IMR-90 (cell line): ENCODE measurements around the gene CLK3. TPM values are rescaled to one million over a fixed set of nuclear protein-coding genes. Genes with fewer than 3 reads are reported as not detected.

Source experiments
- ATAC-seq: fragments of 200-7000 bp; cut with Tn5 transposase; 2 replicates; pipeline ENCODE4 v1.9.1; 2020; ENCODE audit warnings: low read depth, mild to moderate bottlenecking, moderate library complexity
- BruUV-seq: library from RNA; stranded (reverse); fragments of 400-500 nt; replicated peaks from 2 replicates; lab custom pipeline; 2021; lab: Mats Ljungman, UMichigan
- CTCF ChIA-PET: fragments of 300-600 bp; formaldehyde crosslinking; extraction: SDS; loops from one replicate; lab custom pipeline; 2021; ENCODE audit warnings: antibody characterized with exemption; lab: Yijun Ruan, JAX
- POLR2A ChIA-PET: fragments of 300-600 bp; sonication (Branson Sonifier 250); formaldehyde crosslinking; loops from one replicate; lab custom pipeline; 2022; ENCODE audit warnings: antibody characterized with exemption; ENCODE audit not compliant: unreplicated experiment; lab: Charles Lee
- DNase-seq: peaks from one replicate; pipeline ENCODE4 v3.0.0; 2013
- H2AFZ ChIP-seq: replicated peaks from 2 replicates; pipeline ENCODE3; 2013; ENCODE audit warnings: low read length, mild to moderate bottlenecking; ENCODE audit not compliant: poor library complexity
- H2AK5ac ChIP-seq: 2 replicates; pipeline ENCODE4 v1.6.1; 2013; ENCODE audit warnings: low read depth, low read length, inconsistent platforms
- H2AK9ac ChIP-seq: replicated peaks from 2 replicates; pipeline ENCODE3; 2013; ENCODE audit warnings: mild to moderate bottlenecking, low read depth, low read length, moderate library complexity; ENCODE audit not compliant: poor library complexity
- H2BK120ac ChIP-seq: 2 replicates; pipeline ENCODE4 v1.6.1; 2013; ENCODE audit warnings: low read depth, low read length, inconsistent platforms
- H2BK15ac ChIP-seq: 3 replicates; pipeline ENCODE4 v1.6.1; 2013; ENCODE audit warnings: low read depth, low read length, inconsistent platforms
- H2BK20ac ChIP-seq: 2 replicates; pipeline ENCODE4 v1.6.1; 2013; ENCODE audit warnings: low read depth, mild to moderate bottlenecking, inconsistent platforms, low read length, moderate library complexity
- H2BK5ac ChIP-seq: 2 replicates; pipeline ENCODE4 v1.6.1; 2013; ENCODE audit warnings: mild to moderate bottlenecking, low read depth, low read length, inconsistent platforms; ENCODE audit not compliant: poor library complexity, severe bottlenecking
- H3K14ac ChIP-seq: replicated peaks from 2 replicates; pipeline ENCODE4 v1.6.1; 2013; ENCODE audit warnings: low read depth, low read length, inconsistent platforms
- H3K18ac ChIP-seq: 2 replicates; pipeline ENCODE4 v1.6.1; 2013; ENCODE audit warnings: low read depth, low read length, control low read depth
- H3K23ac ChIP-seq: 2 replicates; pipeline ENCODE4 v1.6.1; 2013; ENCODE audit warnings: low read depth, low read length, inconsistent platforms
- H3K27ac ChIP-seq: 2 replicates; pipeline ENCODE4 v1.5.1; 2013; ENCODE audit warnings: mild to moderate bottlenecking, control low read depth, low read length; ENCODE audit not compliant: insufficient read depth
- H3K27me3 ChIP-seq: 2 replicates; pipeline ENCODE4 v1.6.1; 2013; ENCODE audit warnings: low read length; ENCODE audit not compliant: control insufficient read depth, insufficient read depth
- H3K36me3 ChIP-seq: 2 replicates; pipeline ENCODE4 v1.6.1; 2013; ENCODE audit warnings: low read length, mixed read lengths; ENCODE audit not compliant: control insufficient read depth, insufficient read depth
- H3K4ac ChIP-seq: 2 replicates; pipeline ENCODE4 v1.6.1; 2013; ENCODE audit warnings: low read depth, low read length, inconsistent platforms
- H3K4me1 ChIP-seq: 2 replicates; pipeline ENCODE4 v1.6.1; 2013; ENCODE audit warnings: low read length, mixed read lengths; ENCODE audit not compliant: control insufficient read depth, insufficient read depth
- H3K4me2 ChIP-seq: 2 replicates; pipeline ENCODE4 v1.6.1; 2013; ENCODE audit warnings: low read depth, mild to moderate bottlenecking, control low read depth, low read length, moderate library complexity
- H3K4me3 ChIP-seq: 2 replicates; pipeline ENCODE4 v1.5.1; 2013; ENCODE audit warnings: low read depth, mild to moderate bottlenecking, control low read depth, low read length, moderate library complexity; ENCODE audit not compliant: insufficient read depth
- H3K56ac ChIP-seq: 2 replicates; pipeline ENCODE4 v1.6.1; 2013; ENCODE audit warnings: low read length, inconsistent platforms; ENCODE audit not compliant: insufficient read depth; ENCODE audit errors: extremely low read depth
- H3K79me1 ChIP-seq, 2 experiments: 2 replicates each; pipeline ENCODE4 v1.6.1; 2013; ENCODE audit warnings: low read length in 2 of 2, inconsistent platforms in 1 of 2, low read depth in 1 of 2
- H3K9ac ChIP-seq: 2 replicates; pipeline ENCODE4 v1.6.1; 2013; ENCODE audit warnings: low read depth, low read length, control low read depth
- H3K9me1 ChIP-seq: 2 replicates; pipeline ENCODE4 v1.6.1; 2013; ENCODE audit warnings: low read length, inconsistent platforms; ENCODE audit not compliant: insufficient read depth
- H3K9me3 ChIP-seq: 2 replicates; pipeline ENCODE4 v1.6.1; 2013; ENCODE audit warnings: low read length; ENCODE audit not compliant: control insufficient read depth, insufficient read depth
- H4K20me1 ChIP-seq: 2 replicates; pipeline ENCODE4 v1.6.1; 2013; ENCODE audit warnings: low read length, inconsistent platforms; ENCODE audit not compliant: insufficient read depth
- H4K5ac ChIP-seq: 2 replicates; pipeline ENCODE4 v1.6.1; 2013; ENCODE audit warnings: mild to moderate bottlenecking, low read depth, low read length, control low read depth
- H4K8ac ChIP-seq, 2 experiments: 2 replicates each; pipeline ENCODE4 v1.6.1; 2013; ENCODE audit warnings: low read depth in 2 of 2, low read length in 2 of 2, control low read depth in 1 of 2, inconsistent platforms in 1 of 2
- H4K91ac ChIP-seq: 2 replicates; pipeline ENCODE4 v1.6.1; 2013; ENCODE audit warnings: low read depth, low read length, inconsistent platforms; ENCODE audit not compliant: insufficient read depth
- BHLHE40 ChIP-seq: fragments of 150-350 bp; IDR thresholded peaks from 2 replicates; pipeline ENCODE4 v1.6.1; 2016; ENCODE audit warnings: mild to moderate bottlenecking, low read depth, low read length
- CHD1 ChIP-seq: IDR thresholded peaks from 2 replicates; pipeline ENCODE4 v1.6.1; 2012; ENCODE audit warnings: low read depth, low read length, improper control_type of control experiment
- MAZ ChIP-seq: IDR thresholded peaks from 2 replicates; pipeline ENCODE4 v1.6.1; 2012; ENCODE audit warnings: low read depth, mild to moderate bottlenecking, low read length, improper control_type of control experiment, moderate library complexity, borderline replicate concordance
- MXI1 ChIP-seq: IDR thresholded peaks from 2 replicates; pipeline ENCODE4 v1.6.1; 2012; ENCODE audit warnings: low read depth, mild to moderate bottlenecking, low read length, moderate library complexity, borderline replicate concordance
- NFE2L2 ChIP-seq: fragments of 150-350 bp; IDR thresholded peaks from 2 replicates; pipeline ENCODE4 v1.6.1; 2016; ENCODE audit warnings: low read depth, mild to moderate bottlenecking, low read length
- POLR2A ChIP-seq: IDR thresholded peaks from 2 replicates; pipeline ENCODE4 v1.6.1; 2012; ENCODE audit warnings: mild to moderate bottlenecking, low read depth, low read length
- RCOR1 ChIP-seq: IDR thresholded peaks from 2 replicates; pipeline ENCODE4 v1.6.1; 2012; ENCODE audit warnings: mild to moderate bottlenecking, low read length, improper control_type of control experiment; ENCODE audit not compliant: insufficient replicate concordance
- RFX5 ChIP-seq: IDR thresholded peaks from 2 replicates; pipeline ENCODE4 v1.8.0; 2012; ENCODE audit warnings: low read depth, mild to moderate bottlenecking, low read length, moderate library complexity
- SMC3 ChIP-seq: fragments of 150-350 bp; IDR thresholded peaks from 2 replicates; pipeline ENCODE4 v1.6.1; 2016; ENCODE audit warnings: low read depth, mild to moderate bottlenecking, antibody characterized with exemption, low read length, moderate library complexity
- WGBS, 2 experiments: methylation state at CpG; one replicate each; pipeline versions ENCODE4 v1.1.5 to v1.1.7; 2013; ENCODE audit warnings: missing lambda C conversion rate in 2 of 2; ENCODE audit not compliant: insufficient read length in 1 of 2; ENCODE audit errors: extremely low coverage in 2 of 2; 5-methylcytosine and 5-hydroxymethylcytosine counted together
- dilution Hi-C: fragments of 300-500 bp; cut with HindIII; formaldehyde crosslinking; loops from one replicate; pipeline ENCODE4 v1.14.3; 2018; ENCODE audit warnings: low sequenced_read_pairs; ENCODE audit not compliant: unreplicated experiment
- in situ Hi-C: fragments of 300-500 bp; cut with MboI; formaldehyde crosslinking; loops from 3 replicates; pipeline ENCODE4 v1.14.3; 2019; ENCODE audit warnings: low sequenced_read_pairs, inconsistent platforms, mixed read lengths
- intact Hi-C: fragments of 100-400 bp; cut with micrococcal nuclease; formaldehyde crosslinking; loops from 2 replicates; pipeline ENCODE4 v1.10.0; 2022
- polyA plus RNA-seq, 3 experiments: library from polyadenylated mRNA; depleted of rRNA; stranded (reverse); fragments of >200 nt; gene quantifications; 2 replicates each; pipeline ENCODE4 v1.2.3, GENCODE V29; 2012; ENCODE audit warnings: low replicate concordance in 1 of 3
- total RNA-seq: library from RNA; depleted of rRNA; stranded (reverse); fragments of >200 nt; gene quantifications from 2 replicates; pipeline ENCODE4 v1.2.3, GENCODE V29; 2012

The CLK3 gene
- total and polyA plus RNA-seq, 2 of the 4 experiments (the other 2 are of a cell fraction), result 84.7 to 117 TPM

DNA sequence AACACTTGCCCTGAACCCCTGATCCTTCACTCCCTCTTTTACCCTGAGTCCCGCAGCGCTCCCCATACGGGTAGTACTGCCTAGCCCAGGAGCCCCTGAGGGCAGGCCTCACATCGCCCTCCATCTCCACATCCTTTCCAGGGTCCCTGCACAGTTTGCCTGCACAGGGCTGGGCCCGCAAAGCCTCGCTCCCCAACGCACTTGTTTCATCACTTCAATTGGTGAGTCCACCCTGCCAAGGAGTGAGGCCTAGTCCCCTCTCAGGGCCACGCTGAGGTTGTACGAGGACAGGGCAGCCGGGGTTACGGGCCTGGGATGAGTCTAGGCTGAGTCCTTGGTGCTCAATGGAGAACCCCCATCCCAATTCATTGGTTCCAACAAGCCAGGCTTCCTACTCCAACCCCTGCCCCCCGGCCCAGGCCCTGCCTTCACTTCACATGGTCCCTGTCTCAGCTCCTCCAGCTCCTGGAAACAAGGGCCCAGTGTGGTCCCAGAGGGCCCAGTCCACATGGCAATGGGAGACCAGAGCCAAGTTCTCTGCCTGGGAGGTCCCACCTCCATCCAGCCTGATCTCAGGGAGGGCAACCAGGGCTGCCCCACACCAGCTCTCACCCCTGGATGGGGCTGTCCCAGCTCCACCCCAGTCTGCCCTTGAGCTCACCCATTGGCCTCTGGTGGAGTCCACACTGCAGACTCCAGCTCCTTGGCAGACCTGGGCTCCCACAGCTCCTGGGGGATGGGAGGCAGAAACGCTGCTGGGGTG lies 12.4 kb upstream of the CLK3 start:
- Histone ChIP-seq H3K27ac (no peak overlapping the region), H3K9me3 (no peaks in the 10 kb centered on the region), H3K79me1 (peaks cover 15 to 16% of the 10 kb centered on the region in 2 experiments; a peak in 3 of 4 replicates), H3K36me3 (no peaks in the 10 kb centered on the region), H3K18ac (no peak overlapping the region), H4K20me1 (0 out of 2 replicates have a peak, but pooled peaks cover 3% of the 10 kb centered on the region), H2BK5ac (no peak overlapping the region), H3K56ac (no peak overlapping the region), H2BK120ac (no peak overlapping the region), H2AK9ac (peak overlapping the region; percentile 39), H3K9me1 (peaks cover 4% of the 10 kb centered on the region; the same call in 1 of the 2 replicates), H4K91ac (no peak overlapping the region), H2AFZ (no peak overlapping the region), H3K27me3 (peaks cover 3% of the 10 kb centered on the region; the same call in 1 of the 2 replicates), H3K4me2 (no peak overlapping the region), H2BK15ac (no peak overlapping the region), H4K8ac (no peak overlapping the region), H3K14ac (no peak overlapping the region), H2BK20ac (no peak overlapping the region), H3K9ac (no peak overlapping the region), H3K4me1 (peaks cover 4% of the 10 kb centered on the region; the same call in 1 of the 2 replicates), H3K4me3 (no peak overlapping the region), H2AK5ac (no peak overlapping the region), H3K23ac (no peak overlapping the region), H3K4ac (no peak overlapping the region), H4K5ac (no peak overlapping the region)
- CTCF ChIA-PET, result no interaction called here
- no peak for TF ChIP-seq CHD1
- no peak for TF ChIP-seq SMC3
- TF ChIP-seq POLR2A, result no peak
- no peak for TF ChIP-seq RFX5
- no peak for TF ChIP-seq MXI1
- TF ChIP-seq MAZ, result no peak
- TF ChIP-seq NFE2L2, result no peak
- TF ChIP-seq BHLHE40, result no peak
- TF ChIP-seq RCOR1, result no peak
- in situ Hi-C loops, result no loop called here
- 95% methylated on average over 8 of the region's 13 CpGs; no CpG with 5 or more reads in 1 of the 2 experiments for WGBS, 2 experiments
- DNase-seq (no peak), ATAC-seq (no peak)
- intact Hi-C loops, result no loop called here
- dilution Hi-C loops, result no loop called here
- POLR2A ChIA-PET, result interaction anchor here (0.7 kb wide), 1 partner anchor 25 kb away, joined by 4 read pairs; no protein-coding TSS in a partner anchor
- no TSS peak for BruUV-seq
